NCI-H1048 (cell line): Measurements from ENCODE around the gene ZNRF1.

Source experiments
- DNase-seq: peaks from one replicate; lab custom pipeline; 2025; lab: John Stamatoyannopoulos, UW

Gene ZNRF1

GRCh38 chr16:75027520-75028300 lies 28.9 kb downstream of the ZNRF1 start:
- no peak for DNase-seq

- DNase-seq, result no peak
Observed at GRCh38 chr16:75028544-75029135, 29.8 kb downstream of the ZNRF1 start.

- no peak for DNase-seq
Observed at GRCh38 chr16:75029854-75030253, 31.0 kb downstream of the ZNRF1 start.

GRCh38 chr16:75032655-75033054 lies 33.8 kb downstream of the ZNRF1 start:
- DNase-seq, result no peak

GRCh38 chr16:75035410-75035968 lies 36.7 kb downstream of the ZNRF1 start:
- no peak for DNase-seq

- DNase-seq, result no peak
Observed at GRCh38 chr16:75038036-75038858, 39.4 kb downstream of the ZNRF1 start.

GRCh38 chr16:75039941-75040340 lies 41.1 kb downstream of the ZNRF1 start:
- DNase-seq, result no peak

- no peak for DNase-seq
Observed at GRCh38 chr16:75042426-75043174, 43.8 kb downstream of the ZNRF1 start.

GRCh38 chr16:75043175-75043895 lies 44.5 kb downstream of the ZNRF1 start:
- DNase-seq, result no peak

GRCh38 chr16:75044800-75045361 lies 46.1 kb downstream of the ZNRF1 start:
- no peak for DNase-seq

GRCh38 chr16:75045424-75045823 lies 46.6 kb downstream of the ZNRF1 start:
- DNase-seq, result no peak

GRCh38 chr16:75048054-75048453 lies 49.2 kb downstream of the ZNRF1 start:
- DNase-seq, result no peak

GRCh38 chr16:75048530-75048929 lies 49.7 kb downstream of the ZNRF1 start:
- no peak for DNase-seq

GRCh38 chr16:75052481-75053202 lies 53.8 kb downstream of the ZNRF1 start:
- DNase-seq, result no peak

GRCh38 chr16:75053791-75054555 lies 55.1 kb downstream of the ZNRF1 start:
- peak; percentile 3 for DNase-seq

GRCh38 chr16:75054556-75054947 lies 55.7 kb downstream of the ZNRF1 start:
- DNase-seq, result no peak

GRCh38 chr16:75058806-75059205 lies 60.0 kb downstream of the ZNRF1 start:
- no peak for DNase-seq

- DNase-seq, result no peak
Observed at GRCh38 chr16:75059411-75059810, 60.6 kb downstream of the ZNRF1 start.

- DNase-seq, result no peak
Observed at GRCh38 chr16:75060723-75061122, 61.9 kb downstream of the ZNRF1 start.
